Spleen (tissue), 11 donors: ENCODE measurements around the gene FAM222A. TPM values are rescaled to one million over a fixed set of nuclear protein-coding genes. Genes with fewer than 3 reads are reported as not detected.

ENCODE experiments used
- DNase-seq: peaks from one replicate; pipeline ENCODE4 v3.0.0-alpha.2; 2020
- H3K27ac ChIP-seq, 8 donors: fragments of 200-600 bp; sonication (generic) in 7 of 8; 1 replicate in 4 of 8; 2 replicates in 4 of 8; pipeline versions ENCODE4 v1.5.0 to v1.8.0; 2016 to 2021; ENCODE audit warnings: inconsistent platforms in 4 of 8, mild to moderate bottlenecking in 4 of 8, moderate library complexity in 1 of 8
- H3K27me3 ChIP-seq, 7 donors: fragments of 200-600 bp; sonication (generic) in 6 of 7; replicated peaks in 1 of 7; 1 replicate in 4 of 7; 2 replicates in 3 of 7; pipeline versions ENCODE4 v1.5.0 to v1.8.0; 2016 to 2021; ENCODE audit warnings: inconsistent platforms in 3 of 7, mild to moderate bottlenecking in 1 of 7
- H3K36me3 ChIP-seq, 6 donors: fragments of 200-600 bp; sonication (generic) in 5 of 6; 1 replicate in 4 of 6; 2 replicates in 2 of 6; pipeline versions ENCODE4 v1.5.0 to v1.8.0; 2016 to 2021; ENCODE audit warnings: inconsistent platforms in 2 of 6
- H3K4me1 ChIP-seq, 6 donors: fragments of 200-600 bp; sonication (generic) in 5 of 6; 1 replicate in 3 of 6; 2 replicates in 3 of 6; pipeline versions ENCODE4 v1.5.0 to v1.8.0; 2016 to 2021; ENCODE audit warnings: inconsistent platforms in 3 of 6
- H3K4me3 ChIP-seq, 8 donors: fragments of 200-600 bp; sonication (generic) in 7 of 8; 1 replicate in 4 of 8; 2 replicates in 4 of 8; pipeline versions ENCODE4 v1.5.0 to v1.8.0; 2016 to 2021; ENCODE audit warnings: inconsistent platforms in 4 of 8, mild to moderate bottlenecking in 4 of 8, moderate library complexity in 2 of 8
- H3K9me3 ChIP-seq, 8 donors: fragments of 200-600 bp; sonication (generic) in 7 of 8; 1 replicate in 4 of 8; 2 replicates in 4 of 8; pipeline versions ENCODE4 v1.5.0 to v1.8.0; 2016 to 2021; ENCODE audit warnings: inconsistent platforms in 4 of 8
- CTCF ChIP-seq, 11 experiments: fragments of 200-600 bp in 7 of 11; fragments of 450-650 bp in 4 of 11; sonication (generic) in 4 of 11; IDR thresholded peaks in 8 of 11; conservative IDR thresholded peaks in 3 of 11; 1 replicate in 7 of 11; 2 replicates in 4 of 11; pipeline versions ENCODE4 v1.4.0 to v1.8.0; 2016 to 2021; ENCODE audit warnings: antibody characterized with exemption in 11 of 11, inconsistent platforms in 4 of 11, mild to moderate bottlenecking in 1 of 11
- POLR2A ChIP-seq, 3 donors: fragments of 450-650 bp; IDR thresholded peaks; one replicate each; pipeline ENCODE4 v1.5.1; 2017; ENCODE audit warnings: antibody characterized with exemption in 3 of 3, mild to moderate bottlenecking in 1 of 3
- POLR2AphosphoS5 ChIP-seq, 3 donors: sonication (generic); formaldehyde crosslinking; IDR thresholded peaks; one replicate each; pipeline ENCODE4 v1.5.1; 2017; ENCODE audit warnings: antibody characterized with exemption in 3 of 3
- WGBS, 5 donors: extraction: QIAGEN DNeasy Blood & Tissue Kit in 3 of 5; methylation state at CpG; one replicate each; pipeline versions ENCODE4 v1.1.5 to v1.1.7; 2013 to 2018; 5-methylcytosine and 5-hydroxymethylcytosine counted together
- intact Hi-C: fragments of 100-400 bp; cut with DNase I; formaldehyde crosslinking; loops from one replicate; pipeline ENCODE4 v1.15.0; 2023; ENCODE audit warnings: low total_unique reads
- polyA plus RNA-seq, 3 donors: library from polyadenylated mRNA; stranded (reverse); fragments of 200-250 nt; gene quantifications; one replicate each; pipeline ENCODE4 v1.2.1, GENCODE V29; 2013
- total RNA-seq, 7 donors: library from RNA; depleted of rRNA in 3 of 7; stranded (reverse); fragments of >200 nt in 3 of 7; fragmentation: NEBNext Ultra II Directional in 4 of 7; extraction: Animal tissue kit (Norgen Biotek cat#: 25700) in 4 of 7; gene quantifications; one replicate each; pipeline versions ENCODE4 v1.1.0 to v1.2.1, GENCODE V29; 2016 to 2021
- donor health status: healthy with polysubstance abuse.
- donor health status: DM: no; HTN: no; CAD: no; lungs with moderate emphysema.
- donor health status: DM: no; HTN: no; CAD: no.
- donor health status: Bipolar disorder and iron deficiency.
- donor health status: healthy.
- donor health status: DM: no; HTN: no; CAD: no.
- donor health status: DM: yes; HTN: yes; CAD: no.

FAM222A gene
- total and polyA plus RNA-seq, 10 donors, result 1.3 to 30.7 (median 16.8) TPM

GRCh38 chr12:109760930-109761921 lies 47.6 kb downstream of the FAM222A start:
- H3K4me1 ChIP-seq, result peaks cover 0 to 46% (median 23%) of the 10 kb centered on the region in 6 donors
- 70 to 83% (median 75%) methylated on average over 14 to 16 of the region's 16 CpGs for WGBS, 5 donors
- no peak for DNase-seq
- H3K36me3 ChIP-seq, result no peaks in the 10 kb centered on the region
- intact Hi-C loops, result no loop called here
- H3K27me3 ChIP-seq, result no peaks in the 10 kb centered on the region
- H3K4me3 ChIP-seq, result no peak overlapping the region
- peaks cover 4 to 27% (median 22%) of the 10 kb centered on the region in 8 donors for H3K9me3 ChIP-seq
- TF ChIP-seq POLR2AphosphoS5 (IDR thresholded peaks at IDR 0.05), result no peak
- TF ChIP-seq CTCF (IDR thresholded peaks at IDR 0.05 in 8 of 11, conservative IDR thresholded peaks at IDR 0.05 in 3 of 11), result no peak
- TF ChIP-seq POLR2A (IDR thresholded peaks at IDR 0.05), result no peak
- H3K27ac ChIP-seq, result peak overlapping the region in 5 of 8 donors; percentile 13 to 69 (median 48)

GRCh38 chr12:109762071-109762672 lies 48.5 kb downstream of the FAM222A start:
- no peak for DNase-seq
- WGBS, 5 donors, result 62 to 84% (median 68%) methylated on average over 11 to 12 of the region's 12 CpGs
- Histone ChIP-seq H3K9me3 (peaks cover 0 to 18% (median 12%) of the 10 kb centered on the region in 8 donors), H3K4me1 (peaks cover 0 to 46% (median 23%) of the 10 kb centered on the region in 6 donors), H3K36me3 (no peaks in the 10 kb centered on the region), H3K4me3 (no peak overlapping the region), H3K27ac (peak overlapping the region in 5 of 8 donors; percentile 27 to 69 (median 48)), H3K27me3 (no peaks in the 10 kb centered on the region)
- intact Hi-C loops, result no loop called here
- TF ChIP-seq CTCF (IDR thresholded peaks at IDR 0.05 in 8 of 11, conservative IDR thresholded peaks at IDR 0.05 in 3 of 11) (no peak), POLR2AphosphoS5 (IDR thresholded peaks at IDR 0.05) (no peak), POLR2A (IDR thresholded peaks at IDR 0.05) (no peak)

DNA sequence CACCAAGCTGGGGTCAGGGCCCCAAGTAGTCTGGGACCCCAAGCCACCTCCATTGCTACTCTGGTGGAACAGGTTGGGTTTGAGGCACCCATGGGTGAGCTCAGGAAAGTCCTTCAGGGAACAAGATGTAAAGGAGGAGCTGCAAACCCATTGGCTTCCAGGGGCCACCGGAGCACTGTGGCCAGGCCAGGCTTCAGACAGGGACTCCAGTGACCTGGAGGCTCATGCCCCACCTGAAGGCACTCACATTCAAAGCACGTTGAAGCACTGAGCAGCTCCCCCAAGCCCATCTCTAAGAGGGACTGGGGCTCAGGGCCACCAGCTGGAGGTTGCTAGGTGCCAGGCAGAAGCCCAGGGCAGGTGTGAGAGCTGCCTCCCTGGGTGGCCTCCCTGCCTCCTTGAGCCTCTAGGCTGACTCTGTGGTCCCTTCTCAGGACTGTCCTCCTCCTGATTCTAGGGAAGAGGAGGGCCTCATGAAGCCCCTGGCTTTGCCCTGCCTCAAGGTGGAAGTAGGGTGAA lies 49.1 kb downstream of the FAM222A start:
- H3K4me3 ChIP-seq, result no peak overlapping the region
- TF ChIP-seq POLR2AphosphoS5 (IDR thresholded peaks at IDR 0.05) (no peak), POLR2A (IDR thresholded peaks at IDR 0.05) (no peak), CTCF (IDR thresholded peaks at IDR 0.05 in 8 of 11, conservative IDR thresholded peaks at IDR 0.05 in 3 of 11) (no peak)
- DNase-seq, result no peak
- H3K27me3 ChIP-seq, result no peaks in the 10 kb centered on the region
- H3K27ac ChIP-seq, result peak overlapping the region in 4 of 8 donors; percentile 27 to 69 (median 44)
- H3K36me3 ChIP-seq, result peaks cover 0 to under 1% (median 0%) of the 10 kb centered on the region in 6 donors
- peaks cover 0 to 46% (median 23%) of the 10 kb centered on the region in 6 donors for H3K4me1 ChIP-seq
- WGBS, 5 donors, result 60 to 100% (median 90%) methylated on average over 1 to 2 of the region's 2 CpGs
- intact Hi-C loops, result no loop called here
- peaks cover 0 to 12% (median 9%) of the 10 kb centered on the region in 8 donors for H3K9me3 ChIP-seq
